H9 (cell line): ENCODE measurements around the gene MEDAG. TPM values are rescaled to one million over a fixed set of nuclear protein-coding genes. Genes with fewer than 3 reads are reported as not detected.
A peak's percentile ranks its signal among the peaks of the same experiment; 100 is the strongest.

Source experiments
- DNase-seq: peaks from one replicate; pipeline ENCODE4 v3.0.0-alpha.2; 2017
- H2AFZ ChIP-seq: one replicate; pipeline ENCODE4 v1.6.1; 2013; ENCODE audit warnings: mild to moderate bottlenecking, low read length, control low read depth, moderate library complexity
- H2AK5ac ChIP-seq: 2 replicates; pipeline ENCODE4 v1.6.1; 2013; ENCODE audit warnings: low read length, control low read depth, mixed read lengths; ENCODE audit not compliant: insufficient read length
- H2BK120ac ChIP-seq: one replicate; pipeline ENCODE4 v1.6.1; 2013; ENCODE audit warnings: low read depth, mild to moderate bottlenecking, low read length, control low read depth, inconsistent platforms; ENCODE audit not compliant: poor library complexity, severe bottlenecking
- H2BK12ac ChIP-seq: 2 replicates; pipeline ENCODE4 v1.6.1; 2013; ENCODE audit warnings: low read length, control low read depth, mixed read lengths, low read depth; ENCODE audit not compliant: insufficient read length
- H2BK15ac ChIP-seq: 2 replicates; pipeline ENCODE4 v1.6.1; 2013; ENCODE audit warnings: low read depth, low read length, control low read depth
- H2BK20ac ChIP-seq: one replicate; pipeline ENCODE4 v1.6.1; 2013; ENCODE audit warnings: low read depth, mild to moderate bottlenecking, low read length, control low read depth, inconsistent platforms; ENCODE audit not compliant: poor library complexity, severe bottlenecking
- H2BK5ac ChIP-seq: 2 replicates; pipeline ENCODE4 v1.6.1; 2013; ENCODE audit warnings: low read length, control low read depth, mixed read lengths; ENCODE audit not compliant: insufficient read length
- H3K14ac ChIP-seq: 2 replicates; pipeline ENCODE4 v1.6.1; 2013; ENCODE audit warnings: low read length, control low read depth; ENCODE audit not compliant: insufficient read depth
- H3K18ac ChIP-seq: 2 replicates; pipeline ENCODE4 v1.6.1; 2013; ENCODE audit warnings: low read depth, mild to moderate bottlenecking, mixed read lengths, low read length, control low read depth; ENCODE audit not compliant: insufficient read length
- H3K23ac ChIP-seq: 2 replicates; pipeline ENCODE4 v1.6.1; 2013; ENCODE audit warnings: low read length, control low read depth, mixed read lengths, low read depth; ENCODE audit not compliant: insufficient read length
- H3K23me2 ChIP-seq: 2 replicates; pipeline ENCODE4 v1.6.1; 2013; ENCODE audit warnings: low read depth, mild to moderate bottlenecking, mixed read lengths, low read length, control low read depth; ENCODE audit not compliant: insufficient read length, poor library complexity, severe bottlenecking
- H3K27ac ChIP-seq: 2 replicates; pipeline ENCODE4 v1.5.1; 2013; ENCODE audit warnings: low read length, control low read depth, mixed read lengths, low read depth; ENCODE audit not compliant: insufficient read length
- H3K27me3 ChIP-seq: 2 replicates; pipeline ENCODE4 v1.6.1; 2013; ENCODE audit warnings: low read length, control low read depth, inconsistent platforms; ENCODE audit not compliant: insufficient read depth
- H3K4ac ChIP-seq: 2 replicates; pipeline ENCODE4 v1.6.1; 2013; ENCODE audit warnings: low read depth, mild to moderate bottlenecking, control low read depth, inconsistent platforms, low read length, moderate library complexity
- H3K4me1 ChIP-seq: 2 replicates; pipeline ENCODE4 v1.6.1; 2013; ENCODE audit warnings: low read length, control low read depth, inconsistent platforms; ENCODE audit not compliant: insufficient read depth
- H3K4me2 ChIP-seq: 2 replicates; pipeline ENCODE4 v1.6.1; 2013; ENCODE audit warnings: low read length, control low read depth, mixed read lengths; ENCODE audit not compliant: insufficient read length, insufficient read depth
- H3K56ac ChIP-seq: 2 replicates; pipeline ENCODE4 v1.6.1; 2013; ENCODE audit warnings: low read depth, mild to moderate bottlenecking, mixed read lengths, low read length, control low read depth; ENCODE audit not compliant: insufficient read length
- H3K79me1 ChIP-seq: 2 replicates; pipeline ENCODE4 v1.6.1; 2013; ENCODE audit warnings: low read depth, mild to moderate bottlenecking, moderate library complexity, low read length, control low read depth, inconsistent platforms; ENCODE audit not compliant: insufficient read depth, poor library complexity, severe bottlenecking
- H3K79me2 ChIP-seq: 2 replicates; pipeline ENCODE4 v1.6.1; 2013; ENCODE audit warnings: low read length, control low read depth, inconsistent platforms; ENCODE audit not compliant: insufficient read depth
- H3K9ac ChIP-seq: 2 replicates; pipeline ENCODE4 v1.6.1; 2013; ENCODE audit warnings: low read length, control low read depth, mixed read lengths; ENCODE audit not compliant: insufficient read length; ENCODE audit errors: extremely low read depth
- H3K9me3 ChIP-seq: one replicate; pipeline ENCODE4 v1.6.1; 2013; ENCODE audit warnings: low read depth, low read length, inconsistent platforms; ENCODE audit not compliant: control insufficient read depth
- H3T11ph ChIP-seq: one replicate; pipeline ENCODE4 v1.6.1; 2013; ENCODE audit warnings: mild to moderate bottlenecking, low read length, control low read depth, inconsistent platforms
- H4K20me1 ChIP-seq: one replicate; pipeline ENCODE4 v1.6.1; 2013; ENCODE audit not compliant: control insufficient read depth, insufficient read length, insufficient read depth
- H4K5ac ChIP-seq: 2 replicates; pipeline ENCODE4 v1.6.1; 2013; ENCODE audit warnings: low read depth, mild to moderate bottlenecking, mixed read lengths, low read length, control low read depth; ENCODE audit not compliant: insufficient read length
- H4K8ac ChIP-seq: replicated peaks from 2 replicates; pipeline ENCODE4 v1.6.1; 2013; ENCODE audit warnings: low read length, control low read depth, mixed read lengths, low read depth; ENCODE audit not compliant: insufficient read length
- H4K91ac ChIP-seq: 2 replicates; pipeline ENCODE4 v1.6.1; 2013; ENCODE audit warnings: low read depth, mild to moderate bottlenecking, moderate library complexity, mixed read lengths, low read length, control low read depth; ENCODE audit not compliant: insufficient read length
- H3K27ac Mint-ChIP-seq, 3 experiments: 2 replicates in 2 of 3; 3 replicates in 1 of 3; pipeline ENCODE4 v1.8.0; 2020 to 2021; ENCODE audit warnings: mixed read lengths in 3 of 3, mild to moderate bottlenecking in 1 of 3, moderate library complexity in 1 of 3
- H3K27me3 Mint-ChIP-seq: 2 replicates; pipeline ENCODE4 v1.8.0; 2021; ENCODE audit warnings: low read depth, mild to moderate bottlenecking, moderate library complexity, mixed read lengths
- H3K36me3 Mint-ChIP-seq, 3 experiments: 2 replicates in 2 of 3; 3 replicates in 1 of 3; pipeline ENCODE4 v1.8.0; 2020 to 2021; ENCODE audit warnings: low read depth in 3 of 3, mixed read lengths in 3 of 3; ENCODE audit not compliant: insufficient read depth in 1 of 3
- H3K4me1 Mint-ChIP-seq, 2 experiments: 2 replicates each; pipeline ENCODE4 v1.8.0; 2020; ENCODE audit warnings: mixed read lengths in 2 of 2
- H3K4me3 Mint-ChIP-seq, 2 experiments: 2 replicates in 1 of 2; 3 replicates in 1 of 2; pipeline ENCODE4 v1.8.0; 2020 to 2021; ENCODE audit warnings: mild to moderate bottlenecking in 2 of 2, mixed read lengths in 2 of 2, moderate library complexity in 1 of 2
- H3K9me3 Mint-ChIP-seq, 2 experiments: 2 replicates in 1 of 2; 3 replicates in 1 of 2; pipeline ENCODE4 v1.8.0; 2020; ENCODE audit warnings: mild to moderate bottlenecking in 2 of 2, mixed read lengths in 2 of 2, moderate library complexity in 1 of 2
- WGBS: extraction: QIAGEN DNeasy Blood & Tissue Kit; methylation state at CpG from one replicate; pipeline ENCODE4 v1.1.7; 2013; ENCODE audit warnings: missing lambda C conversion rate, low lambda C conversion rate, mixed read lengths; ENCODE audit not compliant: insufficient read length; ENCODE audit errors: extremely low coverage; 5-methylcytosine and 5-hydroxymethylcytosine counted together
- total RNA-seq: library from RNA; stranded (reverse); gene quantifications from 2 replicates; pipeline ENCODE4 v1.2.1, GENCODE V29; 2021
- TF ChIP-seq, protein P1 (sequence below): fragments of 200-600 bp; sonication (generic); conservative IDR thresholded peaks from 3 replicates; pipeline ENCODE4 v1.8.0; 2021; ENCODE audit warnings: antibody characterized with exemption, mild to moderate bottlenecking

The MEDAG gene
- total RNA-seq, 1 experiment from 2014 or later, result 0.87 TPM

DNA sequence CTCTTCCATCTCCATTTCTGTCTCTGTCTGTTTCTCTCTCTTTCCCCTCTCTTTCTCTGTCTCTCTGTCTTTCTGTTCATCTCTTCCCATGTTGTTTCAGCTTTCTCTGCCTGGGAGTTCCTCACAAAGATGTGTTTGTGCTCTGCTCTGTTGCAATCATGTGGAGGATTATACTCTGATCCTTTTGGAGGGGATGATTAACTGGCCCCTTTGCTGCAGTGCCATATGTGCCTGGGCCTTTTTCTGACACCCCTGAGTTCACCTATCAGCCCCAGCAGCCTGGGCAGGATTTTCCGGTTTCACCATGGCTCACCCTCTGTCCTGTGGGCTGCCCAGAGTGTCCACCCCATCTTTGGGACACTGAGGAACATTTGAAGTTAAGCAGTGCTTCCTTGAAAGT is 17.3 kb downstream of the MEDAG start:
- Mint-ChIP-seq H3K4me1 (peaks cover 8 to 13% of the 10 kb centered on the region in 2 experiments), H3K36me3 (no peaks in the 10 kb centered on the region), H3K27ac (peak overlapping the region in 1 of 3 experiments; percentile 0; a peak in 1 of 7 replicates), H3K27me3 (no peaks in the 10 kb centered on the region), H3K4me3 (no peak overlapping the region), H3K9me3 (no peaks in the 10 kb centered on the region)
- no peak overlapping the region for H2BK20ac ChIP-seq
- H2AK5ac ChIP-seq, result no peak overlapping the region
- no peak overlapping the region for H3K23ac ChIP-seq
- no peaks in the 10 kb centered on the region for H3K4me1 ChIP-seq
- H2BK120ac ChIP-seq, result no peak overlapping the region
- H3K79me2 ChIP-seq, result no peaks in the 10 kb centered on the region
- no peak overlapping the region for H3K27ac ChIP-seq
- no peak overlapping the region for H3K4ac ChIP-seq
- H4K8ac ChIP-seq, result no peak overlapping the region
- WGBS, result no CpG with 5 or more reads among the region's 1 CpG
- no peak overlapping the region for H4K91ac ChIP-seq
- no peak overlapping the region for H2BK15ac ChIP-seq
- H3K4me2 ChIP-seq, result no peak overlapping the region
- no peak overlapping the region for H2AFZ ChIP-seq
- no peaks in the 10 kb centered on the region for H3K23me2 ChIP-seq
- H3K9me3 ChIP-seq, result no peaks in the 10 kb centered on the region
- DNase-seq, result no peak
- H2BK12ac ChIP-seq, result no peak overlapping the region
- no peak overlapping the region for H3K18ac ChIP-seq
- no peaks in the 10 kb centered on the region for H3K27me3 ChIP-seq
- H3K9ac ChIP-seq, result no peak overlapping the region
- TF ChIP-seq, protein P1, sequence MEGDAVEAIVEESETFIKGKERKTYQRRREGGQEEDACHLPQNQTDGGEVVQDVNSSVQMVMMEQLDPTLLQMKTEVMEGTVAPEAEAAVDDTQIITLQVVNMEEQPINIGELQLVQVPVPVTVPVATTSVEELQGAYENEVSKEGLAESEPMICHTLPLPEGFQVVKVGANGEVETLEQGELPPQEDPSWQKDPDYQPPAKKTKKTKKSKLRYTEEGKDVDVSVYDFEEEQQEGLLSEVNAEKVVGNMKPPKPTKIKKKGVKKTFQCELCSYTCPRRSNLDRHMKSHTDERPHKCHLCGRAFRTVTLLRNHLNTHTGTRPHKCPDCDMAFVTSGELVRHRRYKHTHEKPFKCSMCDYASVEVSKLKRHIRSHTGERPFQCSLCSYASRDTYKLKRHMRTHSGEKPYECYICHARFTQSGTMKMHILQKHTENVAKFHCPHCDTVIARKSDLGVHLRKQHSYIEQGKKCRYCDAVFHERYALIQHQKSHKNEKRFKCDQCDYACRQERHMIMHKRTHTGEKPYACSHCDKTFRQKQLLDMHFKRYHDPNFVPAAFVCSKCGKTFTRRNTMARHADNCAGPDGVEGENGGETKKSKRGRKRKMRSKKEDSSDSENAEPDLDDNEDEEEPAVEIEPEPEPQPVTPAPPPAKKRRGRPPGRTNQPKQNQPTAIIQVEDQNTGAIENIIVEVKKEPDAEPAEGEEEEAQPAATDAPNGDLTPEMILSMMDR, result no peak
- no peaks in the 10 kb centered on the region for H3K79me1 ChIP-seq
- no peak overlapping the region for H3T11ph ChIP-seq
- no peak overlapping the region for H2BK5ac ChIP-seq
- H3K56ac ChIP-seq, result no peak overlapping the region
- no peaks in the 10 kb centered on the region for H4K20me1 ChIP-seq
- H4K5ac ChIP-seq, result no peak overlapping the region
- H3K14ac ChIP-seq, result no peak overlapping the region
